Neuronal stem cell (in vitro differentiated cells): Measurements from ENCODE around the gene NEDD9.

Source experiments
- DNase-seq: peaks from one replicate; pipeline ENCODE4 v3.0.0-alpha.2; 2013; ENCODE audit warnings: low spot score
- H2AFZ ChIP-seq: one replicate; pipeline ENCODE4 v1.6.1; 2013; ENCODE audit warnings: mild to moderate bottlenecking, low read length, inconsistent platforms
- H2AK5ac ChIP-seq: 2 replicates; pipeline ENCODE4 v1.6.1; 2013; ENCODE audit warnings: low read depth, mild to moderate bottlenecking, inconsistent platforms, low read length, moderate library complexity, mixed read lengths
- H2BK120ac ChIP-seq: 2 replicates; pipeline ENCODE4 v1.6.1; 2013; ENCODE audit warnings: low read depth, mild to moderate bottlenecking, inconsistent platforms, low read length, moderate library complexity, mixed read lengths
- H2BK12ac ChIP-seq: one replicate; pipeline ENCODE4 v1.6.1; 2013; ENCODE audit warnings: low read length, inconsistent platforms
- H2BK15ac ChIP-seq: 2 replicates; pipeline ENCODE4 v1.6.1; 2013; ENCODE audit warnings: mild to moderate bottlenecking, low read length, inconsistent platforms, mixed read lengths
- H2BK5ac ChIP-seq: one replicate; pipeline ENCODE4 v1.6.1; 2013; ENCODE audit warnings: inconsistent platforms, mild to moderate bottlenecking, low read length, moderate library complexity
- H3K14ac ChIP-seq: one replicate; pipeline ENCODE4 v1.6.1; 2013; ENCODE audit warnings: low read length, inconsistent platforms
- H3K18ac ChIP-seq: 2 replicates; pipeline ENCODE4 v1.6.1; 2013; ENCODE audit warnings: low read length, inconsistent platforms
- H3K23ac ChIP-seq: 2 replicates; pipeline ENCODE4 v1.6.1; 2013; ENCODE audit warnings: low read depth, mild to moderate bottlenecking, mixed read lengths, low read length, inconsistent platforms; ENCODE audit not compliant: poor library complexity
- H3K27ac ChIP-seq: replicated peaks from 3 replicates; pipeline ENCODE4 v1.5.1; 2013; ENCODE audit warnings: low read length, inconsistent platforms
- H3K27me3 ChIP-seq, 3 experiments: 2 replicates each; pipeline ENCODE4 v1.6.1; 2013; ENCODE audit warnings: low read length in 3 of 3, mild to moderate bottlenecking in 2 of 3, inconsistent platforms in 1 of 3, low read depth in 1 of 3, mixed read lengths in 1 of 3, moderate library complexity in 1 of 3; ENCODE audit not compliant: control insufficient read depth in 3 of 3, insufficient read depth in 3 of 3
- H3K36me3 ChIP-seq, 2 donors: replicated peaks in 1 of 2; 2 replicates each; pipeline ENCODE4 v1.6.1; 2013; ENCODE audit warnings: low read length in 2 of 2; ENCODE audit not compliant: control insufficient read depth in 2 of 2, insufficient read depth in 2 of 2
- H3K4ac ChIP-seq: 2 replicates; pipeline ENCODE4 v1.6.1; 2013; ENCODE audit warnings: inconsistent platforms, mild to moderate bottlenecking, low read length, moderate library complexity
- H3K4me1 ChIP-seq, 2 donors: 1 replicate in 1 of 2; 2 replicates in 1 of 2; pipeline ENCODE4 v1.6.1; 2013; ENCODE audit warnings: low read length in 2 of 2, low read depth in 1 of 2; ENCODE audit not compliant: control insufficient read depth in 2 of 2, insufficient read depth in 1 of 2
- H3K4me2 ChIP-seq: one replicate; pipeline ENCODE4 v1.6.1; 2013; ENCODE audit warnings: mild to moderate bottlenecking, low read length, inconsistent platforms; ENCODE audit not compliant: insufficient read depth, poor library complexity, severe bottlenecking
- H3K4me3 ChIP-seq, 2 donors: 2 replicates each; pipeline ENCODE4 v1.5.1; 2013; ENCODE audit warnings: low read length in 2 of 2, mild to moderate bottlenecking in 2 of 2, inconsistent platforms in 1 of 2, moderate library complexity in 1 of 2
- H3K79me1 ChIP-seq: one replicate; pipeline ENCODE4 v1.6.1; 2013; ENCODE audit warnings: low read depth, mild to moderate bottlenecking, inconsistent platforms, low read length, moderate library complexity
- H3K9ac ChIP-seq: one replicate; pipeline ENCODE4 v1.6.1; 2013; ENCODE audit warnings: mild to moderate bottlenecking, low read depth, low read length, inconsistent platforms; ENCODE audit not compliant: poor library complexity
- H3K9me3 ChIP-seq, 2 donors: replicated peaks in 1 of 2; 2 replicates each; pipeline versions ENCODE3 to v1.6.1; 2013; ENCODE audit warnings: low read length in 2 of 2, mild to moderate bottlenecking in 2 of 2, inconsistent platforms in 1 of 2, low read depth in 1 of 2, mixed read lengths in 1 of 2, moderate library complexity in 1 of 2; ENCODE audit not compliant: control insufficient read depth in 2 of 2, insufficient read depth in 1 of 2
- H4K8ac ChIP-seq: one replicate; pipeline ENCODE4 v1.6.1; 2013; ENCODE audit warnings: low read depth, mild to moderate bottlenecking, inconsistent platforms, low read length, moderate library complexity
- H4K91ac ChIP-seq: one replicate; pipeline ENCODE4 v1.6.1; 2013; ENCODE audit warnings: low read length, low read depth, mild to moderate bottlenecking, inconsistent platforms; ENCODE audit not compliant: poor library complexity
- WGBS, 2 donors: extraction: QIAGEN DNeasy Blood & Tissue Kit; methylation state at CpG; one replicate each; pipeline ENCODE4 v1.1.7; 2013; ENCODE audit warnings: missing lambda C conversion rate in 2 of 2, mixed read lengths in 1 of 2; ENCODE audit not compliant: insufficient read length in 2 of 2, insufficient replicate concordance in 1 of 2; ENCODE audit errors: extremely low coverage in 2 of 2; 5-methylcytosine and 5-hydroxymethylcytosine counted together

The NEDD9 gene

GRCh38 chr6:11201772-11202512, 30.5 kb downstream of the NEDD9 start:
- H3K4me3 ChIP-seq: no peak overlapping the region
- no peak overlapping the region for H3K9ac ChIP-seq
- no peak overlapping the region for H4K8ac ChIP-seq
- no peak overlapping the region for H2BK5ac ChIP-seq
- H2BK12ac ChIP-seq: no peak overlapping the region
- no peak for DNase-seq
- no peak overlapping the region for H4K91ac ChIP-seq
- H3K27ac ChIP-seq: no peak overlapping the region
- H2AK5ac ChIP-seq: no peak overlapping the region
- no peak overlapping the region for H3K18ac ChIP-seq
- H2AFZ ChIP-seq: no peak overlapping the region
- no peaks in the 10 kb centered on the region for H3K27me3 ChIP-seq
- peaks cover 26 to 37% of the 10 kb centered on the region in 2 donors for H3K4me1 ChIP-seq
- H2BK15ac ChIP-seq: no peak overlapping the region
- H3K4ac ChIP-seq: no peak overlapping the region
- no CpG with 5 or more reads among the region's 4 CpGs for WGBS, 2 donors
- no peaks in the 10 kb centered on the region for H3K79me1 ChIP-seq
- no peak overlapping the region for H2BK120ac ChIP-seq
- H3K4me2 ChIP-seq: no peak overlapping the region
- H3K9me3 ChIP-seq: peaks cover 0 to 5% of the 10 kb centered on the region in 2 donors
- H3K23ac ChIP-seq: no peak overlapping the region
- H3K36me3 ChIP-seq: peaks cover 0 to 58% of the 10 kb centered on the region in 2 donors
- H3K14ac ChIP-seq: no peak overlapping the region

DNA sequence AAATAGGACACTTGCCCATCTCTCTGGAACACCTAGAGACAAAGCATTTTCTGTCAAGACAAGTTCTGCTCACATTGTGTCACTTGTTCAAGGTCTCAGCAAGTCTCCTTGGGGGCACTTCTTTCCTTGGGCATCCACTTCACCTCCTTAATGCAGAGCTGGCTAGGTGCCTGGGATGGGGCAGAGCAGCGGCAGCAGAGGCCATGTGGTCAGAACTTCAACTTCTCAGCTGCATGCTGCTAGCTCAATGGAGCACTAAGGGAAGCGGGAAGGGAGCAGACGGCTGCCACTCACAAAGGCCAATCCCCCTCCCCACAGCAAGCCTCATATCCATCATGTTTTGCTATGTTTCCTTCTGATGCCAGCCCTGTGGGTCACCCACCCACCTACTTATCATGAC, 31.5 kb downstream of the NEDD9 start:
- no peak overlapping the region for H2BK15ac ChIP-seq
- no peak overlapping the region for H4K91ac ChIP-seq
- H3K9ac ChIP-seq: no peak overlapping the region
- no peak overlapping the region for H2BK120ac ChIP-seq
- no peak overlapping the region for H3K4me2 ChIP-seq
- DNase-seq: no peak
- H3K4ac ChIP-seq: no peak overlapping the region
- H3K18ac ChIP-seq: peak overlapping the region; percentile 50
- H2BK5ac ChIP-seq: no peak overlapping the region
- no peak overlapping the region for H3K27ac ChIP-seq
- H3K4me3 ChIP-seq: no peak overlapping the region
- peaks cover 0 to 5% of the 10 kb centered on the region in 2 donors for H3K9me3 ChIP-seq
- no peak overlapping the region for H4K8ac ChIP-seq
- H3K36me3 ChIP-seq: peaks cover 0 to 51% of the 10 kb centered on the region in 2 donors
- no peak overlapping the region for H2AFZ ChIP-seq
- peak overlapping the region; percentile 2 for H2AK5ac ChIP-seq
- peaks cover 33 to 45% of the 10 kb centered on the region in 2 donors for H3K4me1 ChIP-seq
- H3K79me1 ChIP-seq: no peaks in the 10 kb centered on the region
- no CpG with 5 or more reads among the region's 3 CpGs for WGBS, 2 donors
- H3K14ac ChIP-seq: no peak overlapping the region
- no peak overlapping the region for H3K23ac ChIP-seq
- no peaks in the 10 kb centered on the region for H3K27me3 ChIP-seq
- peak overlapping the region; percentile 59 for H2BK12ac ChIP-seq

DNA sequence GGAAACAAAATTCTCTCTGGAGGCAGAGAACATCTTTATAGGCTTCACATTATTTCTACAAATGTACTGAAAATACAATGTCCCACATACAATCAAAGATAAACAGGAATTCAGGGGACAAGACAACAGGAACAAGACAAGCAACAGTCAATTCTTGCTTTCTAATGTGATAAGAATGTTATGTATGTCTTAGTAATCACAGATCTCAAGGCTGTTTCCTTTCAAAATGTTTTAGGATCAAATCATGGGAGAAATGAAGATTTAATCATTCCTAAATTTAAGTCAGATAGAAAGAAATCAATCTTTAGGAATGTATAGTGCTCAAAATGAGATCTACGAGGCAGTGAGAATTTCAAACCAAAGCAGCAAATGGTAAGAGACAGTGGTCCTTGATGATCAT, 32.1 kb downstream of the NEDD9 start:
- Histone ChIP-seq H3K4me3 (no peak overlapping the region), H4K8ac (no peak overlapping the region), H2BK5ac (no peak overlapping the region), H3K79me1 (no peaks in the 10 kb centered on the region), H3K18ac (no peak overlapping the region), H3K4ac (no peak overlapping the region), H3K14ac (no peak overlapping the region), H2BK120ac (no peak overlapping the region), H2BK12ac (no peak overlapping the region), H2AFZ (no peak overlapping the region), H3K23ac (no peak overlapping the region), H3K36me3 (peaks cover 0 to 48% of the 10 kb centered on the region in 2 donors), H3K9me3 (peaks cover 0 to 5% of the 10 kb centered on the region in 2 donors), H2BK15ac (no peak overlapping the region), H3K4me1 (peaks cover 33 to 45% of the 10 kb centered on the region in 2 donors), H2AK5ac (no peak overlapping the region), H3K4me2 (no peak overlapping the region), H3K9ac (no peak overlapping the region), H4K91ac (no peak overlapping the region), H3K27me3 (no peaks in the 10 kb centered on the region), H3K27ac (no peak overlapping the region)
- DNase-seq: no peak
- no CpG with 5 or more reads among the region's 1 CpG for whole genome bisulfite sequencing, 2 donors

DNA sequence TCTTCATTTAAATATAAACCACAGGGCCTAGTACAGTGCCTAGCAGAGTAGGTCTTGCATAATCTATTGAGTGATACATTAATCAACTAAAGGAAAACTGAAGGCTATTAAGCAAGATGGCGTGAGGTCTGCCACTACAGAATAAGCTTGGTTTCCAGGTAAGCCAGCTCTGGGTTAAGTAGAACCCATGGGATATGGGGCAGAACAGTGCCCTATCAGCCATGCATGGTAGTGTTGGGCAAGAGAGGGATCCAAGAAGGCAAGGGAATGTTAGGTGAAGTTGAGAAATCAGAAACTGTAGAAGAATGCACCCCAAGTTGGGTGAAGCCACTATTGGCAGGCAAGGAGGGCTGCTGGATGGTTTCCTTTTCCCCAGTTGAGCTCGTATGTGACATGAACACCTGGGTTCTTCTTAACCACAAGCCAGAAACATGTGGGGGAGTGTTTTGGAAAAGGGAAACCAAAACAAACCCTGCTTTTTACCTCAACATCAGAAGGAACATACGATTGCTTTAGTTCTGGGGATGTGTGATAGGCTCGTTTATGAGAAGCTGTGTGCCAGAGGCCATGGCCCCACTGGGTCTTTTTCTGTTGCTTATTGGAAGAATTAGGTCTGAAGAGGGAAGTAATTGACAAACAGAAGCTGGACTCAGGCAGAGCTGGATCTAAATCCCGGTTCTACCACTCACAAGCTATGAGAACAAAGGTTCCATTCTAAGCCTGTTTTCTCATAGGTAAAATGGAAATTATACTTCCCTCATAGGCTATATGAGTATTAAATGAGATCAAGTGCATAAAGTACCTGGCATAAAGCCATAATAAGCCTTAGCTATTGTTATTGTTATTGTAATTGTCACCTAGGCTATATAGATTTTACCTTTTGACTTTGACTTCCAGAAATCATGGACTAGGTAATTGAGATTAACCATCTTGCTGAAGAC, 33.5 kb downstream of the NEDD9 start:
- Histone ChIP-seq H4K91ac (no peak overlapping the region), H3K27me3 (no peaks in the 10 kb centered on the region), H3K9me3 (peaks cover 0 to 11% of the 10 kb centered on the region in 2 donors), H2BK5ac (no peak overlapping the region), H3K4me3 (no peak overlapping the region), H3K9ac (no peak overlapping the region), H3K36me3 (peaks cover 0 to 50% of the 10 kb centered on the region in 2 donors), H2AFZ (no peak overlapping the region), H2BK12ac (peak overlapping the region; percentile 42), H3K23ac (no peak overlapping the region), H3K4me2 (no peak overlapping the region), H3K14ac (no peak overlapping the region), H2BK15ac (no peak overlapping the region), H3K4ac (no peak overlapping the region), H3K18ac (no peak overlapping the region), H3K79me1 (no peaks in the 10 kb centered on the region), H3K27ac (no peak overlapping the region), H4K8ac (no peak overlapping the region), H2AK5ac (no peak overlapping the region), H2BK120ac (no peak overlapping the region), H3K4me1 (peaks cover 32 to 52% of the 10 kb centered on the region in 2 donors)
- no peak for DNase-seq
- no CpG with 5 or more reads among the region's 5 CpGs for WGBS, 2 donors
